HuH-7 (cell line): Measurements from ENCODE around the gene SNX27.
A peak's percentile ranks its signal among the peaks of the same experiment; 100 is the strongest.

Experiments used
- DNase-seq: peaks from one replicate; pipeline ENCODE4 v3.0.0; 2011; ENCODE audit warnings: low spot score

Gene SNX27

GRCh38 chr1:151705753-151706463 lies 94.1 kb downstream of the SNX27 start:
- DNase-seq = no peak

- no peak for DNase-seq
These were observed 94.9 kb downstream of the SNX27 start for GRCh38 chr1:151706464-151707415.

GRCh38 chr1:151707541-151708065 lies 95.8 kb downstream of the SNX27 start:
- DNase-seq = no peak

GRCh38 chr1:151708891-151709290 lies 97.0 kb downstream of the SNX27 start:
- DNase-seq = no peak

GRCh38 chr1:151710187-151710840 lies 98.5 kb downstream of the SNX27 start:
- DNase-seq = no peak

- no peak for DNase-seq
These were observed 99.4 kb downstream of the SNX27 start for GRCh38 chr1:151711044-151711800.

- no peak for DNase-seq
These were observed 100.1 kb downstream of the SNX27 start for GRCh38 chr1:151711951-151712350.

GRCh38 chr1:151713044-151713443 lies 101.2 kb downstream of the SNX27 start:
- peak; percentile 37 for DNase-seq

GRCh38 chr1:151713874-151714273 lies 102.0 kb downstream of the SNX27 start:
- no peak for DNase-seq

GRCh38 chr1:151714820-151715725 lies 103.2 kb downstream of the SNX27 start:
- DNase-seq = no peak

GRCh38 chr1:151715726-151716404 lies 104.0 kb downstream of the SNX27 start:
- peak; percentile 48 for DNase-seq

- no peak for DNase-seq
These were observed 104.5 kb downstream of the SNX27 start for GRCh38 chr1:151716405-151716762.

- no peak for DNase-seq
These were observed 105.2 kb downstream of the SNX27 start, which contains the start of gene CELF3 for GRCh38 chr1:151716771-151717631. CELF3 (minus strand) TSS chr1:151716803; CDS start chr1:151716020, 783 bp downstream.

GRCh38 chr1:151718011-151718431 lies 106.2 kb downstream of the SNX27 start:
- no peak for DNase-seq

GRCh38 chr1:151718666-151719065 lies 106.8 kb downstream of the SNX27 start:
- no peak for DNase-seq

- no peak for DNase-seq
These were observed 108.3 kb downstream of the SNX27 start for GRCh38 chr1:151720125-151720524.

GRCh38 chr1:151720554-151720953 lies 108.7 kb downstream of the SNX27 start:
- DNase-seq = no peak

- DNase-seq = peak; percentile 70
These were observed 109.3 kb downstream of the SNX27 start, which contains the start of gene RIIAD1 for GRCh38 chr1:151720974-151721787. RIIAD1 (plus strand) TSS chr1:151721522; CDS start chr1:151721537, 15 bp downstream.
